AG08395 (cell line): ENCODE measurements around the gene FAM187B.
"Not testable (repeated sequence)": the region's sequence is repeated elsewhere in the genome, so short reads cannot be mapped to it uniquely, and the experiment has no call there.

Source experiments
- DNase-seq: peaks from one replicate; pipeline ENCODE4 v3.0.0; 2012; ENCODE audit warnings: mixed read lengths, low spot score

The FAM187B gene

GRCh38 chr19:35213663-35214632 lies 14.6 kb downstream of the FAM187B start:
- DNase-seq: peak; percentile 56

GRCh38 chr19:35212241-35212640 lies 16.3 kb downstream of the FAM187B start:
- DNase-seq: no peak

- DNase-seq: no peak
These were observed 16.9 kb downstream of the FAM187B start for GRCh38 chr19:35211545-35212230.

- no peak for DNase-seq
These were observed 18.9 kb downstream of the FAM187B start for GRCh38 chr19:35209646-35210045.

- no peak for DNase-seq
These were observed 20.4 kb downstream of the FAM187B start for GRCh38 chr19:35208121-35208520.

- DNase-seq: no peak
These were observed 21.1 kb downstream of the FAM187B start for GRCh38 chr19:35207391-35207871.

GRCh38 chr19:35206855-35207254 lies 21.7 kb downstream of the FAM187B start:
- DNase-seq: no peak

- no peak for DNase-seq
These were observed 22.2 kb downstream of the FAM187B start for GRCh38 chr19:35206379-35206778.

GRCh38 chr19:35205733-35206323 lies 22.7 kb downstream of the FAM187B start:
- DNase-seq: no peak

GRCh38 chr19:35204799-35205732 lies 23.5 kb downstream of the FAM187B start:
- DNase-seq: no peak

GRCh38 chr19:35202722-35203688 lies 25.5 kb downstream of the FAM187B start:
- no peak for DNase-seq

- DNase-seq: no peak
These were observed 29.1 kb downstream of the FAM187B start for GRCh38 chr19:35199481-35199880.

GRCh38 chr19:35196861-35197260 lies 31.7 kb downstream of the FAM187B start:
- DNase-seq: not testable (repeated sequence)

- DNase-seq: peak; percentile 77
These were observed 32.7 kb downstream of the FAM187B start for GRCh38 chr19:35195830-35196229.

GRCh38 chr19:35194012-35194984 lies 34.2 kb downstream of the FAM187B start:
- DNase-seq: no peak

GRCh38 chr19:35184884-35185283 lies 43.7 kb downstream of the FAM187B start:
- no peak for DNase-seq

- no peak for DNase-seq
These were observed 44.3 kb downstream of the FAM187B start for GRCh38 chr19:35184267-35184666.

- DNase-seq: no peak
These were observed 47.2 kb downstream of the FAM187B start for GRCh38 chr19:35181387-35181786.

GRCh38 chr19:35179830-35180229 lies 48.7 kb downstream of the FAM187B start:
- DNase-seq: no peak
